NCI-H82 (cell line): ENCODE measurements around the gene ZNF205.
"Not testable (repeated sequence)": the region's sequence is repeated elsewhere in the genome, so short reads cannot be mapped to it uniquely, and the experiment has no call there.

Source experiments
- DNase-seq: peaks from one replicate; lab custom pipeline; 2025; lab: John Stamatoyannopoulos, UW

ZNF205 gene

GRCh38 chr16:3131755-3132377, 19.5 kb downstream of the ZNF205 start:
- peak; percentile 72 for DNase-seq

GRCh38 chr16:3133844-3134243, 21.5 kb downstream of the ZNF205 start:
- no peak for DNase-seq

GRCh38 chr16:3134338-3135125, 22.1 kb downstream of the ZNF205 start, which contains the start of gene ZNF213:
ZNF213 (plus strand) TSS chr16:3135029; CDS start chr16:3137281, 2,252 bp downstream.
- DNase-seq, result peak; percentile 99

GRCh38 chr16:3135126-3135715, 22.8 kb downstream of the ZNF205 start:
- DNase-seq, result no peak

GRCh38 chr16:3137267-3137666, 24.9 kb downstream of the ZNF205 start:
- no peak for DNase-seq

- DNase-seq, result no peak
Observed at GRCh38 chr16:3138342-3138741, 26.0 kb downstream of the ZNF205 start.

- DNase-seq, result no peak
Observed at GRCh38 chr16:3138823-3139426, 26.5 kb downstream of the ZNF205 start.

GRCh38 chr16:3139561-3139960, 27.2 kb downstream of the ZNF205 start:
- not testable (repeated sequence) for DNase-seq

- DNase-seq, result no peak
Observed at GRCh38 chr16:3140603-3141427, 28.4 kb downstream of the ZNF205 start.

GRCh38 chr16:3141781-3142311, 29.5 kb downstream of the ZNF205 start:
- no peak for DNase-seq

GRCh38 chr16:3142327-3142726, 29.9 kb downstream of the ZNF205 start:
- DNase-seq, result no peak

GRCh38 chr16:3142770-3143169, 30.4 kb downstream of the ZNF205 start:
- DNase-seq, result no peak

GRCh38 chr16:3143189-3143588, 30.8 kb downstream of the ZNF205 start:
- no peak for DNase-seq

- DNase-seq, result no peak
Observed at GRCh38 chr16:3143598-3144320, 31.4 kb downstream of the ZNF205 start.

- no peak for DNase-seq
Observed at GRCh38 chr16:3144321-3144983, 32.1 kb downstream of the ZNF205 start.

- no peak for DNase-seq
Observed at GRCh38 chr16:3145151-3145550, 32.8 kb downstream of the ZNF205 start.

GRCh38 chr16:3145660-3146059, 33.3 kb downstream of the ZNF205 start:
- no peak for DNase-seq

GRCh38 chr16:3147046-3147756, 34.8 kb downstream of the ZNF205 start:
- no peak for DNase-seq

GRCh38 chr16:3147757-3148104, 35.3 kb downstream of the ZNF205 start:
- DNase-seq, result no peak
